Measurements from ENCODE around the gene SLC16A9.

The SLC16A9 gene

GRCh38 chr10:59674215-59674836, 35.3 kb downstream of the SLC16A9 start:
- H3K9ac ChIP-seq (ENCODE audit: low read length): no peak overlapping the region
- no peaks in the 10 kb centered on the region for H3K4me1 ChIP-seq (ENCODE audit: insufficient read depth, low read length, severe bottlenecking)
- TF ChIP-seq EZH2 (IDR thresholded peaks at IDR 0.05; ENCODE audit: borderline replicate concordance, low read length) (no peak), CTCF (IDR thresholded peaks at IDR 0.05; ENCODE audit: low read length) (no peak)
- H4K20me1 ChIP-seq (ENCODE audit: insufficient read depth, low read length): no peaks in the 10 kb centered on the region
- H2AFZ ChIP-seq (ENCODE audit: low read length): no peak overlapping the region
- no peaks in the 10 kb centered on the region for H3K9me2 ChIP-seq (ENCODE audit: low read depth, low read length)
- no peak overlapping the region for H3K4me3 ChIP-seq (ENCODE audit: low read depth, low read length, poor library complexity, severe bottlenecking)
- no peaks in the 10 kb centered on the region for H3F3A ChIP-seq (ENCODE audit: insufficient read depth, low read length)
- H3K27ac ChIP-seq (ENCODE audit: low read depth, low read length, poor library complexity, severe bottlenecking): no peak overlapping the region
- H3K36me3 ChIP-seq (ENCODE audit: insufficient read depth, low read length): no peaks in the 10 kb centered on the region
- H3K9me3 ChIP-seq (ENCODE audit: low read length): no peaks in the 10 kb centered on the region
- no peaks in the 10 kb centered on the region for H3K79me2 ChIP-seq (ENCODE audit: insufficient read depth, low read length)
- H3K4me2 ChIP-seq (ENCODE audit: low read length): no peak overlapping the region
- no peaks in the 10 kb centered on the region for H3K27me3 ChIP-seq (ENCODE audit: insufficient read depth, low read length)

GRCh38 chr10:59672150-59672875, 37.3 kb downstream of the SLC16A9 start:
- H3K4me3 ChIP-seq (ENCODE audit: low read depth, low read length, poor library complexity, severe bottlenecking): no peak overlapping the region
- H2AFZ ChIP-seq (ENCODE audit: low read length): no peak overlapping the region
- TF ChIP-seq EZH2 (IDR thresholded peaks at IDR 0.05; ENCODE audit: borderline replicate concordance, low read length) (no peak), CTCF (IDR thresholded peaks at IDR 0.05; ENCODE audit: low read length) (no peak)
- no peaks in the 10 kb centered on the region for H3K9me3 ChIP-seq (ENCODE audit: low read length)
- H3K27me3 ChIP-seq (ENCODE audit: insufficient read depth, low read length): no peaks in the 10 kb centered on the region
- H3K27ac ChIP-seq (ENCODE audit: low read depth, low read length, poor library complexity, severe bottlenecking): no peak overlapping the region
- no peaks in the 10 kb centered on the region for H3K36me3 ChIP-seq (ENCODE audit: insufficient read depth, low read length)
- no peaks in the 10 kb centered on the region for H3K9me2 ChIP-seq (ENCODE audit: low read depth, low read length)
- H3K4me1 ChIP-seq (ENCODE audit: insufficient read depth, low read length, severe bottlenecking): no peaks in the 10 kb centered on the region
- H4K20me1 ChIP-seq (ENCODE audit: insufficient read depth, low read length): no peaks in the 10 kb centered on the region
- H3K9ac ChIP-seq (ENCODE audit: low read length): no peak overlapping the region
- no peak overlapping the region for H3K4me2 ChIP-seq (ENCODE audit: low read length)
- H3F3A ChIP-seq (ENCODE audit: insufficient read depth, low read length): no peaks in the 10 kb centered on the region
- H3K79me2 ChIP-seq (ENCODE audit: insufficient read depth, low read length): no peaks in the 10 kb centered on the region

GRCh38 chr10:59670269-59670668, 39.4 kb downstream of the SLC16A9 start:
- Histone ChIP-seq H3K4me2 (ENCODE audit: low read length) (no peak overlapping the region), H3K27ac (ENCODE audit: low read depth, low read length, poor library complexity, severe bottlenecking) (no peak overlapping the region), H4K20me1 (ENCODE audit: insufficient read depth, low read length) (no peaks in the 10 kb centered on the region), H3K36me3 (ENCODE audit: insufficient read depth, low read length) (no peaks in the 10 kb centered on the region), H3K27me3 (ENCODE audit: insufficient read depth, low read length) (no peaks in the 10 kb centered on the region), H3K4me3 (ENCODE audit: low read depth, low read length, poor library complexity, severe bottlenecking) (no peak overlapping the region), H3K9me2 (ENCODE audit: low read depth, low read length) (no peaks in the 10 kb centered on the region), H2AFZ (ENCODE audit: low read length) (no peak overlapping the region), H3K4me1 (ENCODE audit: insufficient read depth, low read length, severe bottlenecking) (no peaks in the 10 kb centered on the region), H3K79me2 (ENCODE audit: insufficient read depth, low read length) (no peaks in the 10 kb centered on the region), H3K9me3 (ENCODE audit: low read length) (no peaks in the 10 kb centered on the region), H3F3A (ENCODE audit: insufficient read depth, low read length) (no peaks in the 10 kb centered on the region), H3K9ac (ENCODE audit: low read length) (no peak overlapping the region)
- TF ChIP-seq CTCF (IDR thresholded peaks at IDR 0.05; ENCODE audit: low read length) (no peak), EZH2 (IDR thresholded peaks at IDR 0.05; ENCODE audit: borderline replicate concordance, low read length) (no peak)
